SK-N-SH treated with all-trans-retinoic acid at 6 μM for 48 hours (cell line): Measurements from ENCODE around the gene SARDH.

ENCODE experiments used
- ATAC-seq: fragments of 200-7000 bp; cut with Tn5 transposase; 3 replicates; pipeline ENCODE4 v1.9.1; 2020; ENCODE audit warnings: mild to moderate bottlenecking, moderate library complexity
- ARNTL ChIP-seq: fragments of 450-650 bp; formaldehyde crosslinking; IDR thresholded peaks from 2 replicates; pipeline ENCODE4 v1.5.0; 2020; ENCODE audit warnings: low read depth, mild to moderate bottlenecking, moderate library complexity, borderline replicate concordance
- BACH2 ChIP-seq: fragments of 250-450 bp; sonication (Bioruptor Pico); IDR thresholded peaks from 2 replicates; pipeline ENCODE4 v1.9.0; 2021; ENCODE audit warnings: mild to moderate bottlenecking, borderline replicate concordance
- CREB5 ChIP-seq: fragments of 250-450 bp; sonication (Bioruptor Pico); IDR thresholded peaks from 2 replicates; pipeline ENCODE4 v1.5.1; 2020; ENCODE audit warnings: low read depth, mild to moderate bottlenecking, moderate library complexity
- ESRRG ChIP-seq: fragments of 250-450 bp; sonication (Bioruptor Pico); IDR thresholded peaks from 2 replicates; pipeline ENCODE4 v1.6.1; 2021; ENCODE audit warnings: mild to moderate bottlenecking
- GLIS3 ChIP-seq: fragments of 250-450 bp; sonication (Bioruptor Pico); IDR thresholded peaks from 2 replicates; pipeline ENCODE4 v1.5.0; 2020; ENCODE audit warnings: mild to moderate bottlenecking, moderate library complexity
- ISL1 ChIP-seq: fragments of 250-450 bp; sonication (Bioruptor Pico); IDR thresholded peaks from 2 replicates; pipeline ENCODE4 v2.1.2; 2022; ENCODE audit warnings: mild to moderate bottlenecking, moderate library complexity
- OSR1 ChIP-seq: fragments of 250-450 bp; sonication (Bioruptor Pico); IDR thresholded peaks from 2 replicates; pipeline ENCODE4 v1.8.0; 2022; ENCODE audit warnings: moderate library complexity, mild to moderate bottlenecking, inconsistent platforms
- POU6F1 ChIP-seq: fragments of 250-450 bp; sonication (Bioruptor Pico); IDR thresholded peaks from 2 replicates; pipeline ENCODE4 v1.8.0; 2021; ENCODE audit warnings: low read depth, mild to moderate bottlenecking, moderate library complexity, borderline replicate concordance
- PPARA ChIP-seq: fragments of 250-450 bp; sonication (Bioruptor Pico); IDR thresholded peaks from 2 replicates; pipeline ENCODE4 v1.5.0; 2020; ENCODE audit warnings: mild to moderate bottlenecking, borderline replicate concordance
- RARB ChIP-seq: fragments of 250-450 bp; sonication (Bioruptor Pico); IDR thresholded peaks from 2 replicates; pipeline ENCODE4 v1.8.0; 2021; ENCODE audit warnings: mild to moderate bottlenecking, moderate library complexity
- SNAI2 ChIP-seq: fragments of 250-450 bp; sonication (Bioruptor Pico); IDR thresholded peaks from 2 replicates; pipeline ENCODE4 v1.5.0; 2020; ENCODE audit warnings: mild to moderate bottlenecking, moderate library complexity
- TCF4 ChIP-seq: fragments of 250-450 bp; sonication (Bioruptor Pico); IDR thresholded peaks from 2 replicates; pipeline ENCODE4 v1.8.0; 2021; ENCODE audit warnings: mild to moderate bottlenecking, moderate library complexity, borderline replicate concordance
- TOX ChIP-seq: fragments of 250-450 bp; sonication (Bioruptor Pico); IDR thresholded peaks from 2 replicates; pipeline ENCODE4 v1.8.0; 2021; ENCODE audit warnings: mild to moderate bottlenecking, moderate library complexity, borderline replicate concordance
- TSHZ2 ChIP-seq: fragments of 250-450 bp; sonication (Bioruptor Pico); IDR thresholded peaks from 2 replicates; pipeline ENCODE4 v1.5.0; 2020; ENCODE audit warnings: mild to moderate bottlenecking, moderate library complexity
- ZC3H10 ChIP-seq: fragments of 250-450 bp; sonication (Bioruptor Pico); IDR thresholded peaks from 2 replicates; pipeline ENCODE4 v1.5.1; 2021; ENCODE audit warnings: mild to moderate bottlenecking, moderate library complexity
- ZFP3 ChIP-seq: fragments of 250-450 bp; sonication (Bioruptor Pico); IDR thresholded peaks from 2 replicates; pipeline ENCODE4 v1.5.0; 2020; ENCODE audit warnings: mild to moderate bottlenecking, moderate library complexity
- ZNF565 ChIP-seq: fragments of 450-650 bp; formaldehyde crosslinking; conservative IDR thresholded peaks from 2 replicates; pipeline ENCODE4 v1.5.0; 2020; ENCODE audit warnings: low read depth, mild to moderate bottlenecking, moderate library complexity
- ZNF70 ChIP-seq: fragments of 450-650 bp; formaldehyde crosslinking; IDR thresholded peaks from 2 replicates; pipeline ENCODE4 v1.5.0; 2020; ENCODE audit warnings: mild to moderate bottlenecking, moderate library complexity
- ZNF8 ChIP-seq: fragments of 450-650 bp; formaldehyde crosslinking; IDR thresholded peaks from 2 replicates; pipeline ENCODE4 v1.5.0; 2020; ENCODE audit warnings: mild to moderate bottlenecking, moderate library complexity

SARDH gene

GRCh38 chr9:133692364-133692985, 45.7 kb downstream of the SARDH start:
- ATAC-seq, result no peak
- no peak for TF ChIP-seq ZNF70 (CRISPR knock-in tag)
- no peak for TF ChIP-seq ZFP3 (CRISPR knock-in tag)
- no peak for TF ChIP-seq SNAI2 (CRISPR knock-in tag)
- TF ChIP-seq ISL1, result no peak
- TF ChIP-seq GLIS3 (CRISPR knock-in tag), result no peak
- TF ChIP-seq ZNF8 (CRISPR knock-in tag), result no peak
- TF ChIP-seq ESRRG (CRISPR knock-in tag), result no peak
- TF ChIP-seq CREB5 (CRISPR knock-in tag), result no peak
- TF ChIP-seq BACH2 (CRISPR knock-in tag), result no peak
- no peak for TF ChIP-seq TSHZ2
- no peak for TF ChIP-seq ZNF565 (CRISPR knock-in tag)
- no peak for TF ChIP-seq TCF4 (CRISPR knock-in tag)
- no peak for TF ChIP-seq PPARA (CRISPR knock-in tag)

- no peak for ATAC-seq
- TF ChIP-seq TSHZ2 (no peak), ESRRG (CRISPR knock-in tag) (no peak), ZFP3 (CRISPR knock-in tag) (no peak), SNAI2 (CRISPR knock-in tag) (no peak)
Measured at GRCh38 chr9:133691626-133692363, 46.4 kb downstream of the SARDH start.

- ATAC-seq, result no peak
- TF ChIP-seq RARB (CRISPR knock-in tag), result no peak
- TF ChIP-seq CREB5 (CRISPR knock-in tag), result no peak
- TF ChIP-seq ISL1, result no peak
- no peak for TF ChIP-seq ZFP3 (CRISPR knock-in tag)
- no peak for TF ChIP-seq ZNF70 (CRISPR knock-in tag)
- no peak for TF ChIP-seq TCF4 (CRISPR knock-in tag)
- TF ChIP-seq OSR1 (CRISPR knock-in tag), result no peak
- no peak for TF ChIP-seq ZNF8 (CRISPR knock-in tag)
- no peak for TF ChIP-seq ESRRG (CRISPR knock-in tag)
- no peak for TF ChIP-seq GLIS3 (CRISPR knock-in tag)
- TF ChIP-seq TOX (CRISPR knock-in tag), result no peak
- TF ChIP-seq ZC3H10 (CRISPR knock-in tag), result no peak
Measured at GRCh38 chr9:133691191-133691590, 47.0 kb downstream of the SARDH start.

GRCh38 chr9:133690081-133690561, 48.0 kb downstream of the SARDH start:
- ATAC-seq, result no peak
- TF ChIP-seq ZFP3 (CRISPR knock-in tag), result no peak
- TF ChIP-seq ARNTL (CRISPR knock-in tag), result no peak
- no peak for TF ChIP-seq POU6F1 (CRISPR knock-in tag)
- TF ChIP-seq, all 23 proteins: peak for 0
